Gastroesophageal sphincter (tissue), 4 donors: ENCODE measurements around the gene ILRUN. TPM values are rescaled to one million over a fixed set of nuclear protein-coding genes. Genes with fewer than 3 reads are reported as not detected.
"Not testable (repeated sequence)": the region's sequence is repeated elsewhere in the genome, so short reads cannot be mapped to it uniquely, and the experiment has no call there.

Source experiments
- ATAC-seq: fragments of 150-250 bp; one replicate; pipeline ENCODE4 v1.9.1; 2016; ENCODE audit warnings: mild to moderate bottlenecking, moderate library complexity
- H3K27ac ChIP-seq, 4 donors: fragments of 200-600 bp; sonication (generic) in 3 of 4; 1 replicate in 3 of 4; 2 replicates in 1 of 4; pipeline ENCODE4 v1.5.1; 2016 to 2019
- H3K27me3 ChIP-seq: fragments of 200-600 bp; sonication (generic); one replicate; pipeline ENCODE4 v1.5.1; 2019
- H3K36me3 ChIP-seq, 2 donors: fragments of 200-600 bp; sonication (generic); one replicate each; pipeline ENCODE4 v1.5.1; 2019; ENCODE audit warnings: control low read depth in 1 of 2
- H3K4me1 ChIP-seq, 3 donors: fragments of 200-600 bp; sonication (generic); 1 replicate in 2 of 3; 2 replicates in 1 of 3; pipeline ENCODE4 v1.5.1; 2016 to 2019; ENCODE audit warnings: control low read depth in 2 of 3
- H3K4me3 ChIP-seq, 2 donors: fragments of 200-600 bp; sonication (generic); one replicate each; pipeline ENCODE4 v1.5.1; 2019; ENCODE audit warnings: mild to moderate bottlenecking in 1 of 2, moderate library complexity in 1 of 2
- H3K9me3 ChIP-seq, 3 donors: fragments of 200-600 bp; sonication (generic); one replicate each; pipeline ENCODE4 v1.5.1; 2017 to 2019; ENCODE audit warnings: control low read depth in 2 of 3
- CTCF ChIP-seq, 4 experiments: fragments of 200-600 bp in 2 of 4; fragments of 450-650 bp in 2 of 4; sonication (generic) in 1 of 4; IDR thresholded peaks; one replicate each; pipeline ENCODE4 v1.5.1; 2017 to 2019; ENCODE audit warnings: antibody characterized with exemption in 4 of 4, mild to moderate bottlenecking in 2 of 4, moderate library complexity in 2 of 4
- EP300 ChIP-seq: sonication (generic); formaldehyde crosslinking; IDR thresholded peaks from one replicate; pipeline ENCODE4 v1.6.1; 2017; ENCODE audit warnings: antibody characterized with exemption, mild to moderate bottlenecking
- POLR2A ChIP-seq, 2 donors: fragments of 450-650 bp; IDR thresholded peaks; one replicate each; pipeline ENCODE4 v1.6.1; 2017; ENCODE audit warnings: antibody characterized with exemption in 2 of 2, mild to moderate bottlenecking in 2 of 2, moderate library complexity in 1 of 2
- POLR2AphosphoS5 ChIP-seq: sonication (generic); formaldehyde crosslinking; IDR thresholded peaks from one replicate; pipeline ENCODE4 v1.6.1; 2017; ENCODE audit warnings: antibody characterized with exemption
- WGBS, 2 donors: methylation state at CpG; one replicate each; pipeline ENCODE4 v1.1.5; 2018; ENCODE audit warnings: low coverage in 1 of 2; 5-methylcytosine and 5-hydroxymethylcytosine counted together
- total RNA-seq, 4 donors: library from RNA; depleted of rRNA; stranded (reverse); fragments of >200 nt; gene quantifications; one replicate each; pipeline ENCODE4 v1.1.0, GENCODE V29; 2016

Gene ILRUN
- 100 to 1,000 TPM in 1 of 4 donors, 10 to 100 TPM in 3; 84.4 to 116 (median 96.6) TPM for total RNA-seq

- Histone ChIP-seq H3K4me3 (peak within 1 kb of the TSS; percentile 75 to 80), H3K27me3 (no peaks in the 10 kb centered on the region), H3K27ac (peak within 1 kb of the TSS; percentile 89 to 98 (median 94)), H3K36me3 (no peaks in the 10 kb centered on the region), H3K4me1 (peaks cover 2 to 44% (median 18%) of the 10 kb centered on the region in 3 donors), H3K9me3 (no peaks in the 10 kb centered on the region)
- 7 to 9% methylated on average over 8 to 13 of the region's 49 CpGs for WGBS, 2 donors
- TF ChIP-seq EP300 (no peak), CTCF (IDR thresholded peaks at IDR 0.05) (no peak), POLR2A (IDR thresholded peaks at IDR 0.05) (peak in 1 of 2 donors; percentile 60), POLR2AphosphoS5 (peak; percentile 19)
- peak; percentile 95 for ATAC-seq
Observed at GRCh38 chr6:34696739-34697543, at the start of gene ILRUN. TSS of gene ILRUN (minus strand) at chr6:34696767. CDS start at chr6:34696603, 164 bp downstream.

GRCh38 chr6:34745277-34746103 is 48.9 kb upstream of the ILRUN start:
- Histone ChIP-seq H3K36me3 (no peaks in the 10 kb centered on the region), H3K4me1 (no peaks in the 10 kb centered on the region), H3K27ac (no peak overlapping the region), H3K4me3 (no peak overlapping the region), H3K27me3 (no peaks in the 10 kb centered on the region), H3K9me3 (no peaks in the 10 kb centered on the region)
- 83 to 86% methylated on average over 6 to 10 of the region's 10 CpGs for WGBS, 2 donors
- ATAC-seq: no peak
- TF ChIP-seq POLR2A (IDR thresholded peaks at IDR 0.05) (no peak), EP300 (no peak), POLR2AphosphoS5 (no peak), CTCF (IDR thresholded peaks at IDR 0.05) (no peak)

- WGBS, 2 donors: 88 to 90% methylated on average over 2 to 3 of the region's 10 CpGs
- H3K27ac ChIP-seq, H3K4me1 ChIP-seq, H3K9me3 ChIP-seq, H3K4me3 ChIP-seq, H3K27me3 ChIP-seq, ATAC-seq, H3K36me3 ChIP-seq: not testable (repeated sequence)
Observed at GRCh38 chr6:34744294-34744647, 47.7 kb upstream of the ILRUN start.

- ATAC-seq: no peak
- 62 to 83% methylated on average over 5 to 6 of the region's 7 CpGs for WGBS, 2 donors
- Histone ChIP-seq H3K4me1 (no peaks in the 10 kb centered on the region), H3K27ac (no peak overlapping the region), H3K36me3 (no peaks in the 10 kb centered on the region), H3K27me3 (no peaks in the 10 kb centered on the region), H3K9me3 (no peaks in the 10 kb centered on the region), H3K4me3 (no peak overlapping the region)
- no peak for TF ChIP-seq POLR2A (IDR thresholded peaks at IDR 0.05)
- no peak for TF ChIP-seq POLR2AphosphoS5
- no peak for TF ChIP-seq CTCF (IDR thresholded peaks at IDR 0.05)
- TF ChIP-seq EP300: no peak
Observed at GRCh38 chr6:34743625-34744293, 47.2 kb upstream of the ILRUN start.

- WGBS, 2 donors: 80 to 86% methylated on average over 3 to 4 of the region's 4 CpGs
- TF ChIP-seq CTCF (IDR thresholded peaks at IDR 0.05) (no peak), POLR2A (IDR thresholded peaks at IDR 0.05) (no peak), POLR2AphosphoS5 (no peak)
- Histone ChIP-seq H3K9me3 (no peaks in the 10 kb centered on the region), H3K4me1 (no peaks in the 10 kb centered on the region), H3K36me3 (no peaks in the 10 kb centered on the region), H3K27ac (no peak overlapping the region), H3K4me3 (no peak overlapping the region), H3K27me3 (no peaks in the 10 kb centered on the region)
- no peak for ATAC-seq
Observed at GRCh38 chr6:34742094-34742493, 45.5 kb upstream of the ILRUN start.
